Activated CD4-positive, alpha-beta T cell treated with anti-CD3 and anti-CD28 coated beads, Interleukin-2, Interleukin-4, amounts not matched to agents 100 ng/mL and 50 ng/mL, durations not matched to agents 16 hours and 8 hours (primary cell): Measurements from ENCODE around the gene TESK2.
"Not testable (repeated sequence)": the region's sequence is repeated elsewhere in the genome, so short reads cannot be mapped to it uniquely, and the experiment has no call there.

Source experiments
- DNase-seq: peaks from one replicate; pipeline ENCODE4 v3.0.0-alpha.2; 2020; ENCODE audit warnings: low spot score

Gene TESK2, protein sequence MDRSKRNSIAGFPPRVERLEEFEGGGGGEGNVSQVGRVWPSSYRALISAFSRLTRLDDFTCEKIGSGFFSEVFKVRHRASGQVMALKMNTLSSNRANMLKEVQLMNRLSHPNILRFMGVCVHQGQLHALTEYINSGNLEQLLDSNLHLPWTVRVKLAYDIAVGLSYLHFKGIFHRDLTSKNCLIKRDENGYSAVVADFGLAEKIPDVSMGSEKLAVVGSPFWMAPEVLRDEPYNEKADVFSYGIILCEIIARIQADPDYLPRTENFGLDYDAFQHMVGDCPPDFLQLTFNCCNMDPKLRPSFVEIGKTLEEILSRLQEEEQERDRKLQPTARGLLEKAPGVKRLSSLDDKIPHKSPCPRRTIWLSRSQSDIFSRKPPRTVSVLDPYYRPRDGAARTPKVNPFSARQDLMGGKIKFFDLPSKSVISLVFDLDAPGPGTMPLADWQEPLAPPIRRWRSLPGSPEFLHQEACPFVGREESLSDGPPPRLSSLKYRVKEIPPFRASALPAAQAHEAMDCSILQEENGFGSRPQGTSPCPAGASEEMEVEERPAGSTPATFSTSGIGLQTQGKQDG

DNA sequence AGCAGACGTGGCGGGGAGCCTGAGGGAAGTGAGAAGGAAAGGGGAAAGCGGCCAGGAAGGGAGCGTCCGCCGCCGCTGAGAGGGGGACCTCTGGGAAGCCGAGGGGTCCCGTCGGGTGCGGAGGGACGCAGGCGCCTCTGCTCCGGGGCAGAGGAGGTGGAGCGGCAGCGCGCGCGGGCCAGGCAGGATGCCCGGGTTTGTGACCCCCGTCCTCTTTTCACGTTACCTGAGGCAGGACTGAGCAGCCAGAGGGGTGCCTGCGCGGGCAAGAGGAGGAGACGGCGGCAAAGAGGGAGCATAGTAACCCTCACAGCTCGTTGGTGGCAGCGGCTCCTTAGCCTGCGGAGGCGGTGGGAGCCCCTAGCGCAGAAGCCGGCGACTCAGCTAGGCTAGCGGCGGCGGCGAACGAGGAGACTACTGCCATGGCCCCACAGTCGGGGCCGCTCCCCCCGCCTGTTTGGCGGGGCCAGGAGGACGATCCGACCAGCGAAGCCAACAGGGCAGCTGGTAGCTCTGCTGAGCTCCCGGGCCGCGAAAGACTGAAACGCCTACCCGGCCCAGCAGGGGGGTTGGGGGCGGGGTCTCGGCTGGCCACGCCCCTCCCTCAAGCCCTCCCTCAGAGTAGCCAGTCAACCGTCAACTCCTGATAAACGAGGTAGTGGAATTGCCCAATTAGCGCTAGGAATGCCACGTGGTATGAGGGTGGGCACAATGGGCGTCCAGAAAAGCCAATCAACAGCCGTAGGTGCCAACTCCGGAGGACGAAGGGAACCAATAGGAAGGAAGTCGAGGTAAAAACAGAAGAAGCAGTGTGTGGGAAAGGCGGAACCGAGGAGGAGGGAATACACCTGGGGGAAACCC, at the start of gene TESK2:
TESK2 (minus strand) TSS at position 538 of the 861 bp plus-strand sequence. CDS start 33,378 bp downstream, outside the sequence.
- peak; percentile 99 for DNase-seq

DNA sequence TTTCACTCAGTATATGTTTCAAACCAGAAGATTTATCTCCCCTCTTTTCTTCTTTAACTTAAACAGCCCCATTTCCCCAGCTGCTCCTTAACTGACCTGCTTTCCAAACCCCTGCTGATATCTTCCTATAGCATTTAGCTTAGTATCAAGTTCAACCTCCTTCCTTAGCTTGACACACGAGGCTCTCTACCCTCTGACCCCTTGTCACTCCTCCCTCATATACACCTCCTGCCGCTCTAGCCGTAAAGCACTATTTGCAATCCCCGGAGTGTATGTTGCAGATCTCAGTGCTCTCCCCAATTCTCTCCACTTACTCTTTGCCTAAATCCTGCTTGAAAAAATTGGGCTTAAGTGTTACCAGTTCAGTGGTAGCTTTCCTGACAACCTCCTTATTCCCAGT, 45.9 kb upstream of the TESK2 start:
- no peak for DNase-seq

DNA sequence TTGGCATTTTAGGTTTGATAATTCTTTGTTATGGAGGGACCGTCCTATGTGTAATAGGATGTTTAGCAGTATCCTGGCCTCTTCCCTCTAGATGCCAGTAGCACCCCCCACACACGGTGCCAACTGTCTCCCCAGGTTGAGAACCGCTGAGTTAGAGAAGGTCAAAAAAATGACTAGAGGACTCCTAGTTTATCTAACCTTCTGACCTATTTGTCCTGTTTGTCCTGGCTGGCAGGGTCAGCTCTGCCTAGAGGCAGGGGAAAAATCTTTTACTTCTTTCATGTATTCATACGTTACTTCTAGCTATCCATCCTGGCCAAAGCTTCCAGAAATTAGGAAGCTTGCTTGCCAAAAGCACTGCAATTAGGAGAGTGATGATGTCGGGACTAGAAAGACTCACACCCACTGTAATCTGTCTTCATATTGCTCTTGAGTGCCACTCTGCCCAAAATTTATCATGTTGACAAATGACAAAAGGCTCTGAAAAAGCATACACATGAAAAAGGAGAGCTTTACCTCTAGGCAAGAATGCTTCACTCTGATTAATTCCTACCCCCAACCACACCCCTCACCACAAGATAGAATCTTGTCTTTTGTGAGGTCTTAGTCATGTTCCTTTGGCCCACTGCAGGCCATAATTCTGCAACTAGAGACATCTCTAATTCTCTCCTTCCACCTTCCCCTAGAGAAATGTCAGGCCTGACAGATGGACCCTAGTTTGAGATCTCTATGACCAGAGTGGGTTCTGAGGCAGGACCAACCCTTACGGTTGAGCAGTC, 45.2 kb upstream of the TESK2 start:
- DNase-seq, result peak; percentile 46

DNA sequence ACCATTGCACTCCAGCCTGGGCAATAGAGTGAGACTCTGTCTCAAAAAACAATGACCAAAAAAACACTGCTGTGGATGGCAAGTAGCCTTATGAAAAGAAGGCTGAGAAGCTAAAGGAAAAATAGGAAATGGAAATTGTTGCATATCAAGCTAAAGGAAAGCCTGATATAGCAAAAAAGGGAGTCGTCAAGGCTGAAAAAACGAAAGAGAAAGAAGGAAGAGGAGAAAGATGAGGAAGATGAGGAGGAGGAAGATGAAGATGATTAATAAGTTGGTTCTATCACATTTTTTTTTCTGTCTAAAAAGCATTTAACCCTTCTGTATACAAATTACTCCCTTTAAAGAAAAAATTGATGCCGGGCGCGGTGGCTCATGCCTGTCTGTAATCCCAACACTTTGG, 40.9 kb upstream of the TESK2 start:
- no peak for DNase-seq

DNA sequence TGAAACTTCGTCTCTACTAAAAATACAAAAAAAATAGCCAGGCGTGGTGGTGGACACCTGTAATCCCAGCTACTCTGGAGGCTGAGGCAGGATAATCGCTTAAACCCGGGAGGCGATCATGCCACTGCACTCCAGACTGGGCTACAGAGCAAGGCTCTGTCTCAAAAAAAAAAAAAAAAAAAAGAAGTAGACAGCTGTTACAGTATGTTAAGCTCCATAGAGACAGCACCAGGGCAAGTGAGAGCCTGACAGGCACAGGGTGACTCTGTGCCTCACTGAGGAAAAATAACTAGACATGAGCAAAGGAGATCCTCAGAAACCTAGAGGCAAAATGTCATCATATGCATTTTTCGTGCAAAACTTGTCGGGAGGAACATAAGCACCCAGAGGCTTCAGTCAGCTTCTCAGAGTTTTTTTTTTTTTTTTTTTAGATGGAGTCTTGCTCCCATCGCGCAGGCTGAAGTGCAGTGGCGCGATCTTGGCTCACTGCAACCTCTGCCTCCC, 39.7 kb upstream of the TESK2 start:
- DNase-seq, result no peak

DNA sequence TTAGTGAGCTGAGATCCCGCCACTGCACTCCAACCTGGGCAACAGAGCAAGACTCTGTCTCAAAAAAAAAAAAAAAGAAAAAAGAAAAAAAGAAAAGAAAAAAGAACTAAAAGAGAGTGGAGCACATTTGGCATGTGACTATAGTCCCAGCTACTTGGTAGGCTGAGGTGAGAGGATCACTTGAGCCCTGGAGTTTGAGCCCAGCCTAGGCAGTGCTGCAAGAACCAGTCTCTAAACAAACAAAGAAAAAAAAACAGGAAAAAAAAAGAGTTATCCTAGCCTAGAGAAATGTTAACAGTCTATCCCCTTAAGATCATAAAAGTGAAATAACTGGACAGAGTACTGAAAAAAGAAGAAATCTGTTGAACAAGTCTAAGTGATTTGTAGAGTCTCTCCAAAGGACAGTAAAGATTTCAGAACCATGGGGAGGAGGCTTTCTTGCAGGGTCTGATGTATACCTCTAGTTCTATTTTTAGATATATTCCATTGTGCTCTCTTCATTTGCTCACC, 35.2 kb upstream of the TESK2 start:
- DNase-seq, result no peak

DNA sequence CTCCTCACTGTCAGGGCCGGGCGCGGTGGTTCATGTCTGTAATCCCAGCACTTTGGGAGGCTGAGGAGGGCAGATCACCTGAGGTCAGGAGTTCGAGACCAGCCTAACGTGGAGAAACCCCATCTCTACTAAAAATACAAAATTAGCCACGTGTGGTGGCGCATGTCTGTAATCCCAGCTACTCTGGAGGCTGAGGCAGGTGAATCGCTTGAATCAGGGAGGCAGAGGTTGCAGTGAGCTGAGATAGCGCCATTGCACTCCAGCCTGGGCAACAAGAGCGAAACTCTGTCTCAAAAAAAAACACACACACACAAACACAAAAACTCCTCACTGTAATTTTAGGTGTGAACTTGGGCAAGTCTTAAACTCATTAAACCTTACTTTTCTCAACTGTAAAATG, 33.0 kb upstream of the TESK2 start:
- not testable (repeated sequence) for DNase-seq

DNA sequence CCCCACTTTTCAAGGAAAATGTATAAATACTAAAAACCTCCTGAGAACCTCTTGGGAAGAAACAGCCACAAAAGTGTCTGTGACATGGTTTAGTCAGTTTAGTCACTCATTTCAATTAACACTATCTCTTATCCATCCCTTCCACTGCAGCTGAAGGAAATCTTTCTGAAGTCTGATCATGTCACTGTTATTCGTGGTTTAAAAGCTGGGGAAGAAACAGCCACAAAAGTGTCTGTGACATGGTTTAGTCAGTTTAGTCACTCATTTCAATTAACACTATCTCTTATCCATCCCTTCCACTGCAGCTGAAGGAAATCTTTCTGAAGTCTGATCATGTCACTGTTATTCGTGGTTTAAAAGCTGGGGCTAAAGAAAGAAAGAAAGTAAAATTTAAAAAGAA, 32.6 kb upstream of the TESK2 start:
- not testable (repeated sequence) for DNase-seq

DNA sequence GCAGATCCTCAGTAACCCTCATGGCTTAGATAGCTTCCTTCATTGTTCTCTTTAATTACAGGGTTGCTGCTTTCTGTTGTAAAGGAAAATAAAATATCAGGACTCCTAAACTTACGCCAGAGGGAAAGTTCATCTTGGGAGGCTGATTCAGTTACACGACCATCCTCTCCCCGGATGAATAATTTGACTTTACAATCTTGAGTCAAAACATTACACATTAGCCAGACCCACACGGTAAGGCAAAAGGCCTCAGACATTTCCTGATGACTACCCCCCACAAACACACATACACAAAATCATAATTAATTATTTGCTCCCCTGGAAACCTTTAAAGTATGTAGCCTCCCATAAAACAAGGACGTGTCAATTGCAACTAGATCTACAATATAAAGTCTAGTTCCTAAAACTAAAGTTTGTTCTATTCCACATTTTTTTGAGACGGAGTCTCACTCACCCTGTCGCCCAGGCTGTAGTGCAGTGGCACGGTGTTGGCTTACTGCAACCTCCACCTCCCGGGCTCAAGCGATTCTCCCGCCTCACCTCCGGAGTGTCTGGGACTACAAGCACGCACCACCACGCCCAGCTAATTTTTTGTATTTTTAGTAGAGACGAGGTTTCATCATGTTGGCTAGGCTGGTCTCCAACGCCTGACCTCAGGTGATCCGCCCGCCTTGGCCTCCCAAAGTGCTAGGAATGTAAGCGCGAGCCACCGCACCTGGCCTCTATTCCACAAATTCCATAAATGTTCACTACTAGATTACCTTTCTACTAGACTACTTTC, 31.6 kb upstream of the TESK2 start:
- peak; percentile 69 for DNase-seq

DNA sequence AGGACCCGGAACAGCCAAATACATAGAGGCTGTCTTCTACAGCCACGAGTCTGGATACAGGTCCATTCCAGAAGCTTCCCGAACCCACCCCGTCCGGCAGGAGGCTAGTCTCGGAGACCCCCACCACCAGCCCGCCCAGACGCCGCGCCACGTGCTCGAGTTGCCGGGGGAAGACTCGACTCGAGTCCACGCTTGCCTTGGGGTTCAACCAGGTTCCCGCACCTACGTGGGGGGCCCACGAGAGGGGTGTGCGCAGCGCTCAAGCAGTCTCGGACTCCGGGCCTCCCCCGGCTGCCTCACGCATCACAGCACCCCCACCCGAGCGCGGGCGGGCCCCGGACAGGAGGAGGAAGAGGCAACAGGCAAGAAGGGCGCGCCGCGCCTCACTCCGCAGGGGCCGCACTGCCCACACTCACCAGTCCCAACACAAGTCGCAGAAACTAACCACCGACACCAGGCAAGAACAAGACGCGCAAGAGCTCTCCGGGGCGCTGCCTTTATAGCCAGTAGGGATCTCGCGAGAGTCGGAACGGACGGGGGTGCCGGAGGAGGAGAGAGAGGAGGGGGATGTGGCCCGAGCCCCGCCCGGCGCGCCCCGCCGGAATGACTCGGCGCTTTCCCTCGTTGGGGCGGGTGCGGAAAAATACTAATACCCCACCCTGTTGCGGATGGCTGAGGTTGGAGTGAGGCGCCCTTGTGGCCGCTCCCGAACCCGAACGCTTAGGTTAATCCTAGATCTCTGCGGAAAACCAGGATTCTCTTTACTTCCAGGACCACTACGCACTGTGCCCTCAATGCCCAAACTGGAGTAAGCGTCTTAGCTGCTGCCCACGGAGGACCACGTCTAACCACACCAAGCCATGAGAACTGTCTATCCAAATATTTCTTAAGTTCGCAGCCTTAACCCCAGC, 30.7 kb upstream of the TESK2 start, which contains the start of gene PRDX1:
PRDX1 (minus strand) TSS at position 472 of the 911 bp plus-strand sequence. CDS start 2,841 bp downstream, outside the sequence.
- DNase-seq, result peak; percentile 99

DNA sequence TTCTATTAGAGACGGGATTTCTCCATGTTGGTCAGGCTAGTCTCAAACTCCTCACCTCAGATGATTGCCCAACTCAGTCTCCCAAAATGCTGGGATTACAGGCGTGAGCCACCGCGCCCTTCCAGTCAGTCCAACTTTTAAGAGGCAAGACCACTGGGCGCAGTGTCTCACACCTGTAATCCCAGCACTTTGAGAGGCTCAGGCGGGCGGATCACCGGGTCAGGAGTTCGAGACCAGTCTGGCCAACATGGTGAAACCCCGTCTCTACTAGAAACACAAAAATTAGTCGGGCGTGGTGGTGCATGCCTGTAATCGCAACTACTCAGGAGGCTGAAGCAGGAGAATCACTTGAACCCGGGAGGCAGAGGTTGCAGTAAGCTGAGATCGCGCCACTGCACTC, 28.8 kb upstream of the TESK2 start:
- not testable (repeated sequence) for DNase-seq

DNA sequence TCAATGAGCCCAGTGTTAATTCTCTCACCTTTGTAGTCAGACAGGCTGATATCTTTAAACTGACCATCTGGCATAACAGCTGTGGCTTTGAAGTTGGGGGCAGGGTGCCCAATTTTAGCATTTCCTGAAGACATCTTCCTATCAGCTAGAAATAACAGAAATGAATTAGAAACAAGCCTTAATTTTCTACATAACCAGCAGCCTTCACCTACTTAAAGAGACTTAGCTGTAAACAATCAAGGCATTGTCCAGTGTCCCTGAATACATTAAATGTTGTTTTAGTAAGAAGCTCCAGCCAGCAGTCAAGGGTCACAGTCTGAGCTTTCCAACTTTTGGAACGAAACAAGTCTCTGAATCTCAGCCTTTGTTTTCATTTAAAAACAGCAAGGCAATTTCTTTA, 27.9 kb upstream of the TESK2 start:
- DNase-seq, result no peak

DNA sequence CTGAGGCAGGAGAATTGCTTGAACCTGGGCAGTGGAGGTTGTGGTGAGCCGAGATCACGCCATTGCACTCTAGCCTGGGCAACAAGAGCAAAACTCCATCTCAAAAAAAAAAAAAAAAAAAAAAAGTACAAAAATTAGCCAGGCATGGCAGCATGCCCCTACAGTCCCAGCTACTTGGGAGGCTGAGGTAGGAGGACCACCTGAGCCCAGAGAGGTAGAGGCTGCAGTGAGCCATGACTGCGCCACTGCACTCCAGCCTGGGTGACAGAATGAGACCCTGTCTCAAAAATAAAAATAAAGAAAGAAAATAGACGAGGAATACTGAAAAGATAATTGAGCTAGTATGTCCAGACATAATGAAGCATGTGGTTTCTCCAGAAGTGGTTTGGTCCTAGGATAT, 27.4 kb upstream of the TESK2 start:
- not testable (repeated sequence) for DNase-seq

DNA sequence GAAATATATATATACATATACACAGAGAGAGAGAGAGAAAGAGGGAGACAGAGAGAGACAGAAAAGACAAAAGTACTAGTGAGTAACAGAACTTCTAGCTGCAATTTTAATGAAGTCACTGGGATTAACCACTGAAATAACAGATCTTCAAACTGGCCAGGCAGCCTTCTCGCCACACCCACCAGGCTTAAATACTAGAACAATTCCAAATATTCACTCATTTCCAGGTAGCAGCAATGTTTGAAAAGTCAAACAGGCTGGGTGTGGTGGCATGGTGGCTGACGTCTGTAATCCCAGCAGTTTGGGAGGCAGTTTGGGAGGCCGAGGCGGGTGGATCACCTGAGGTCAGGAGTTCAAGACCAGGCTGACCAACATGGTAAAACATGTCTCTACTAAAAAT, 25.5 kb upstream of the TESK2 start:
- no peak for DNase-seq

DNA sequence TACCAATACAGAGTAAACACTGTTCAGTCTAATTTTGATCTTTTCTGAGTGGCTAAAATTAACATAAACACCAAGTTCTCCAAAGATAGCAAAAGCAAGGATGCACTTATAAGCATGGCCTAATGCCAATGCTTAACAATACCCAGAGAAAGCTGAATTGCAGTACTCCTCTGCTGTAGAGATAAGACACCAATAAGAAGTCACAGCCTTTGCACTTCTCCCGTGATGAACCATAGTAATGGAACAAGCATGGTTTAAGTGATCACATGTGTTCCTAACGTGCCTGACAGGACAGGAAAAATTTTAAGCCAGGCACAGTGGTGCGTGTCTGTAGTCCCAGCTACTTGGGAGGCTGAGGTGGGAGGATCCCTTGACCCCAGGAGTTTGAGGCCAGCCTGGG, 25.1 kb upstream of the TESK2 start:
- DNase-seq, result no peak

DNA sequence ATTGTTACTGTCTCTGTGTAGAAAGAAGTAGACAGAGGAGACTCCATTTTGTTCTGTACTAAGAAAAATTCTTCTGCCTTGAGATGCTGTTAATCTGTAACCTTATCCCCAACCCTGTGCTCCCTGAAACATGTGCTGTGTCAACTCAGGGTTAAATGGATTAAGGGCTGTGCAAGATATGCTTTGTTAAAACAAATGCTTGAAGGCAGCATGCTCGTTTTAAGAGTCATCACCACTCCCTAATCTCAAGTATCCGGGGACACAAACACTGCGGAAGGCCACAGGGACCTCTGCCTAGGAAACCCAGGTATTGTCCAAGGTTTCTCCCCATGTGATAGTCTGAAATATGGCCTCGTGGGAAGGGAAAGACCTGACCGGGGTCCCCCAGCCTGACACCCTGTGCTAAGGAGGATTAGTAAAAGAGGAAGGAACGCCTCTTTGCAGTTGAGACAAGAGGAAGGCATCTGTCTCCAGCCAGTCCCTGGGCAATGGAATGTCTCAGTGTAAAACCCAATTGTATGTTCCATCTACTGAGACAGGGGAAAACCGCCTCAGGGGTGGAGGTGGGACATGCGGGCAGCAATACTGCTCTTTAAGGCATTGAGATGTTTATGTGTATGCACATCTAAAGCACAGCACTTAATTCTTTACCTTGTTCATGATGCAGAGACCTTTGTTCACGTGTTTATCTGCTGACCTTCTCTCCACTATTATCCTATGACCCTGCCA, 22.7 kb upstream of the TESK2 start:
- DNase-seq, result not testable (repeated sequence)

DNA sequence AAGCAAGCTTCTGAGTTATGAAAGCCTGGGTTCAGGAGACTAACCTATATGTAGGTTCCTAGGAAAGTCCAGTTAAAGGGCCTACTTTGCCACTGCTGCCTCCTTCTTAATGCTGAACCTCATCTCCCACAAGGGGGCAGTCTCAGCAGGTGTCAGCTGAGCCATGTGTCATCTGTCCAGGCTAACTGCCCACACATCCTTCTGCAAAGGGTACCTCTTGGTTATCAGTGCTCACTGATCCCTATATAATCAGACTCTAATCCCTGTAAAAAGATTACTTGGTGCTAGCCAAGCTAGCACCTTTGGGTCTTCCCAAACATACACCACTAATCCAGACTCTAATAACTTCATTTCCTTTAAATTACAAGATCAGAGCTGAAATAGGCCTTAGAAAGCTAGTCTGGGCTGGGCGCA, 21.7 kb upstream of the TESK2 start:
- peak; percentile 65 for DNase-seq

DNA sequence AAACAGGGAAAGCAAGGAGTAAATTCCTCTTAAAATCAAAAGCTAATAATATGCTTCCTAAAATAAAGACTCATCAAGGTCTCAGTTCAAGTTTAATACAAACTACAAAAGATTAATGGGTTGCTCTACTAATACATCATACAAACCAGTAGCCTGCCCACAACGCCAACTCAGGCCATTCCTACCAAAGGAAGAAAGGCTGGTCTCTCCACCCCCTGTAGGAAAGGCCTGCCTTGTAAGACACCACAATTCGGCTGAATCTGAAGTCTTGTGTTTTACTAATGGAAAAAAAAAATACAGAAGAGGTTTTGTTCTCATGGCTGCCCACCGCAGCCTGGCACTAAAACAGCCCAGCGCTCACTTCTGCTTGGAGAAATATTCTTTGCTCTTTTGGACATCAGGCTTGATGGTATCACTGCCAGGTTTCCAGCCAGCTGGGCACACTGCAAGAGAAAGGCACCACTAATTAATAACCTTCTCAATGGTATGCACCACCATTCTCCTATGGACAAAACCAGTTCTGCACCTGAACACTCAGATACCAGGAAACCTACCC, 20.1 kb upstream of the TESK2 start:
- DNase-seq, result no peak
